Ishikawa (cell line): ENCODE results near the gene METTL9.

Experiments used
- CEBPB ChIP-seq: IDR thresholded peaks from 2 replicates; pipeline ENCODE4 v1.6.1; 2012
- CREB1 ChIP-seq: IDR thresholded peaks from 2 replicates; pipeline ENCODE4 v1.6.1; 2012; ENCODE audit warnings: low read depth
- EGR1 ChIP-seq: IDR thresholded peaks from 2 replicates; pipeline ENCODE4 v1.6.1; 2012
- EP300 ChIP-seq: IDR thresholded peaks from 2 replicates; pipeline ENCODE4 v1.6.1; 2012; ENCODE audit warnings: borderline replicate concordance
- FOXM1 ChIP-seq: IDR thresholded peaks from 2 replicates; pipeline ENCODE4 v1.6.1; 2012; ENCODE audit warnings: low read depth, borderline replicate concordance
- NFIC ChIP-seq: IDR thresholded peaks from 2 replicates; pipeline ENCODE4 v1.6.1; 2012
- RAD21 ChIP-seq: IDR thresholded peaks from 2 replicates; pipeline ENCODE4 v1.6.1; 2012; ENCODE audit warnings: low read depth
- TAF1 ChIP-seq: IDR thresholded peaks from 2 replicates; pipeline ENCODE4 v1.6.1; 2012; ENCODE audit warnings: low read depth, mild to moderate bottlenecking
- TCF12 ChIP-seq: IDR thresholded peaks from 2 replicates; pipeline ENCODE4 v1.6.1; 2012; ENCODE audit warnings: low read depth
- TEAD4 ChIP-seq: IDR thresholded peaks from 2 replicates; pipeline ENCODE4 v1.6.1; 2012
- YY1 ChIP-seq: IDR thresholded peaks from 2 replicates; pipeline ENCODE4 v1.6.1; 2012; ENCODE audit warnings: low read depth
- ZBTB7A ChIP-seq: IDR thresholded peaks from 2 replicates; pipeline ENCODE4 v1.6.1; 2012; ENCODE audit warnings: low read depth
- TF ChIP-seq, protein P1 (sequence below): IDR thresholded peaks from 2 replicates; pipeline ENCODE4 v1.6.1; 2012; ENCODE audit warnings: low read depth, mild to moderate bottlenecking
- TF ChIP-seq, protein P2 (sequence below): IDR thresholded peaks from 2 replicates; pipeline ENCODE4 v1.6.1; 2012
- TF ChIP-seq, protein P3 (sequence below): IDR thresholded peaks from 2 replicates; pipeline ENCODE4 v1.6.1; 2012

Gene METTL9

DNA sequence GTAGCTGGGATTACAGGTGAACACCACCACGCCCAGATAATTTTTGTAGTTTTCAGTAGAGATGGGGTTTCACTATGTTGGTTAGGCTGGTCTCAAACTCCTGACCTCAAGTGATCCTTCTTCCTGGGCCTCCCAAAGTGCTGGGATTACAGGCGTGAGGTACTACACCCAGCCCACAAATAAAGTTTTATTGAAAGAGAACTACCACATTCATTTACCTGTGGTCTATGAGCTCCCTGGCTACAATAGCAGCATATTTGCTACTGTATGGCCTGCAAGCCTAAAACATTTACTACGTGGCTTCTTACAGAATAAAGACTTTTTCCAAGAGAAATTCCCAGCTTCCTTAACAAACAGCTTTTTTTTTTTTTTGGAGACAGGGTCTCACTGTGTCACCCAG is 3.4 kb downstream of the METTL9 start:
- TF ChIP-seq TAF1 (no peak), YY1 (no peak), TEAD4 (no peak), CEBPB (no peak), NFIC (no peak), CREB1 (no peak), EGR1 (no peak), FOXM1 (no peak), TCF12 (no peak), ZBTB7A (no peak), EP300 (no peak), RAD21 (no peak)
- TF ChIP-seq, protein P1, sequence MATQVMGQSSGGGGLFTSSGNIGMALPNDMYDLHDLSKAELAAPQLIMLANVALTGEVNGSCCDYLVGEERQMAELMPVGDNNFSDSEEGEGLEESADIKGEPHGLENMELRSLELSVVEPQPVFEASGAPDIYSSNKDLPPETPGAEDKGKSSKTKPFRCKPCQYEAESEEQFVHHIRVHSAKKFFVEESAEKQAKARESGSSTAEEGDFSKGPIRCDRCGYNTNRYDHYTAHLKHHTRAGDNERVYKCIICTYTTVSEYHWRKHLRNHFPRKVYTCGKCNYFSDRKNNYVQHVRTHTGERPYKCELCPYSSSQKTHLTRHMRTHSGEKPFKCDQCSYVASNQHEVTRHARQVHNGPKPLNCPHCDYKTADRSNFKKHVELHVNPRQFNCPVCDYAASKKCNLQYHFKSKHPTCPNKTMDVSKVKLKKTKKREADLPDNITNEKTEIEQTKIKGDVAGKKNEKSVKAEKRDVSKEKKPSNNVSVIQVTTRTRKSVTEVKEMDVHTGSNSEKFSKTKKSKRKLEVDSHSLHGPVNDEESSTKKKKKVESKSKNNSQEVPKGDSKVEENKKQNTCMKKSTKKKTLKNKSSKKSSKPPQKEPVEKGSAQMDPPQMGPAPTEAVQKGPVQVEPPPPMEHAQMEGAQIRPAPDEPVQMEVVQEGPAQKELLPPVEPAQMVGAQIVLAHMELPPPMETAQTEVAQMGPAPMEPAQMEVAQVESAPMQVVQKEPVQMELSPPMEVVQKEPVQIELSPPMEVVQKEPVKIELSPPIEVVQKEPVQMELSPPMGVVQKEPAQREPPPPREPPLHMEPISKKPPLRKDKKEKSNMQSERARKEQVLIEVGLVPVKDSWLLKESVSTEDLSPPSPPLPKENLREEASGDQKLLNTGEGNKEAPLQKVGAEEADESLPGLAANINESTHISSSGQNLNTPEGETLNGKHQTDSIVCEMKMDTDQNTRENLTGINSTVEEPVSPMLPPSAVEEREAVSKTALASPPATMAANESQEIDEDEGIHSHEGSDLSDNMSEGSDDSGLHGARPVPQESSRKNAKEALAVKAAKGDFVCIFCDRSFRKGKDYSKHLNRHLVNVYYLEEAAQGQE = no peak
- TF ChIP-seq, protein P2, sequence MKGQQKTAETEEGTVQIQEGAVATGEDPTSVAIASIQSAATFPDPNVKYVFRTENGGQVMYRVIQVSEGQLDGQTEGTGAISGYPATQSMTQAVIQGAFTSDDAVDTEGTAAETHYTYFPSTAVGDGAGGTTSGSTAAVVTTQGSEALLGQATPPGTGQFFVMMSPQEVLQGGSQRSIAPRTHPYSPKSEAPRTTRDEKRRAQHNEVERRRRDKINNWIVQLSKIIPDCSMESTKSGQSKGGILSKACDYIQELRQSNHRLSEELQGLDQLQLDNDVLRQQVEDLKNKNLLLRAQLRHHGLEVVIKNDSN = no peak
- TF ChIP-seq, protein P3, sequence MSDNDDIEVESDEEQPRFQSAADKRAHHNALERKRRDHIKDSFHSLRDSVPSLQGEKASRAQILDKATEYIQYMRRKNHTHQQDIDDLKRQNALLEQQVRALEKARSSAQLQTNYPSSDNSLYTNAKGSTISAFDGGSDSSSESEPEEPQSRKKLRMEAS = no peak

DNA sequence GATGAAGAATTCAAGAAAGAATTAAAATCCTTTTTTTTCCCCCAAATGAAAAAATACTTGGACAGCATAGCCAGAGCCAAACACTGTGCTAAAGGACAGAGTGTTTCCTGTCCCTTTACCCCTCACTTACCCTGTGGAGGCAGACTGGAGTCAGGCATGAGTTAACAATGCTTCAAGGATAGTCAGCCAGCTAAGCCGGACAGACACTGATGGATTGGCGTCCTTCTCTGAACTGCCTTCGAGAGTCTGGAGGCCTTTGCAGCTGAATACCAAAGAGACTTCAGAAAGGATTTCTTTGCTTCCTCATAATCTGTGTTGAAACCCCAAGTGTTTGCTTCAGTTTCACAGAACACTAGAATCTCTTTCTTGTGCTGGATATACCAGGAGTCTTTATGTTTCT is 4.6 kb downstream of the METTL9 start:
- no peak for TF ChIP-seq YY1
- no peak for TF ChIP-seq TEAD4
- no peak for TF ChIP-seq RAD21
- TF ChIP-seq EP300 = no peak
- no peak for TF ChIP-seq EGR1
- TF ChIP-seq CEBPB = no peak
- TF ChIP-seq, protein P1 = no peak
- no peak for TF ChIP-seq ZBTB7A
- TF ChIP-seq, protein P3 = no peak
- no peak for TF ChIP-seq FOXM1
- TF ChIP-seq, protein P2 = no peak
- TF ChIP-seq NFIC = no peak
- no peak for TF ChIP-seq TAF1
- no peak for TF ChIP-seq CREB1
- TF ChIP-seq TCF12 = no peak

DNA sequence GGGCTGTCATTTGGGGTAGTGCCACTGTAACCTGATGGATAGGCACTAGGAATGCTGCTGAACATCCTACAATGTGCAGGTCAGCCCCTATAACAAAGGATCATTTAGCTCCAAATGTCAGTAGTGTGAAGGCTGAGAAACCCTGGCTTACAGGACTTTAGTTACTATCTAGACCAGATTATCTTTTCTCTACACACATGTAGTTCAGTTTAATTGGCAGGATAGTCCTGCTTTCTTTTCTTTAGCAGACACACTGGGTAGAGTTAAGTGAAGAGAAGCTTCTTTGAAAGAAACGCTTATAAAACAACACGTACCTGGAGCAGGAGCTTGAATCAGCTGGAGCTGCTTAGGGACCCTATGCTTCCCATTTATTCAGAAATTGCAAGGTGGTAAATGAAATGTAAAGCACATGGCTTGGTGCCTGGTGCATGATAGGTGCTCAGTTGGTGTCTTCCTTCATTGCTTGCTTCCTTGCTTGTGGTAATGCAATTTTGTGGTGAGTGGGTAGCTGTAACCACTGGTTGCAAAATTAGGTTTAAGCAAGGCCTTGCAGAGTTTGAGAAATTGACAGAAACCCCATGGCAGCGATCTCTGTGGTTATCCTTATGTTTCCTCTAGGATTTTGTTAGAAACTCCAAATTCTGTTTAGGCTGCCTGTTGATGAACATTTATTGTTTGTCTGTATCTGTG is 9.4 kb downstream of the METTL9 start:
- no peak for TF ChIP-seq CREB1
- no peak for TF ChIP-seq EGR1
- no peak for TF ChIP-seq EP300
- TF ChIP-seq ZBTB7A = no peak
- no peak for TF ChIP-seq FOXM1
- TF ChIP-seq NFIC = no peak

DNA sequence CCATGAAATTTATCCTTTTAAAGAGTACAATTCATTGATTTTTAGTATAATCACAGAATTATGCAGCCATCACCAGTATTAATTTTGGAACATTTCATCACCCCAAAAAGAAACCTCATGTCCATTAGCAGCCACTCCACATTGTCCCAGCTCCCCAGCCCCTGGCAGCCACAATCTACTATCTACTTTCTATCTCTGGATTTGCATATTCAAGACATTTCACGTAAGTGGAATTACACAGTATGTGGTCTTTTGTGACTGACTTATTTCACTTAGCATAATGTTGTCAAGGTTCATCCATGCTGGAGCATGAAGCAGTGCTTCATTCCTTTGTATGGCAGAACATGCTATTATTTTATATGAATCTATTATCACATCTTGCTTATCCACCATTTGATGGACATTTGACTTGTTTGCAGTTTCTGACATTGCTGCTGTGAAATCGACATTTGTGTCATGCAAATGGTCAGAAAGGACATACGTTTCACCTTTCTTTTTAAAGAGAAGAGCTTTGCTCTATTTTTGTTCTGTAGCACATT is 10.7 kb downstream of the METTL9 start:
- TF ChIP-seq, protein P2 = no peak
- TF ChIP-seq ZBTB7A = no peak
- TF ChIP-seq NFIC = no peak
- no peak for TF ChIP-seq RAD21
- no peak for TF ChIP-seq TCF12

DNA sequence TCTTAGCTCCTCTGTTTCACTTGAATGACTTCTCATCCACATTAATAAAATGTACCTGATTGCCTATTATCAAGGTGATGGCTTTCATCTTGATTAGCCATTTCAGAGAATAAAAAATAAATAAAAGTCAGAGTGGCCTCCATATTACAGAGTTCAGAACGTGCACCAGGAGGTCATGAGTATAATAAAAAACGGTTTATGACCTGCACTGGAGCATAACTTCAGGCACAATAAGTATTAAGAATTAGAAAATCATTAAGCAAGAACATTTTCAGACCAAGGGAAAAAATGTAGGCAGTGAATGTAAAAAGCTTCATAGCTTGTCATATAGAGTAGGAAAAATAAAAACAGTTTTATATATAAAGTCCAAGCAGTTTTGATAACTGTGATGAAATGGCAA is 11.4 kb downstream of the METTL9 start:
- TF ChIP-seq CEBPB = no peak
- TF ChIP-seq, protein P1 = no peak
- no peak for TF ChIP-seq TCF12
- TF ChIP-seq ZBTB7A = no peak
